GM08714 (cell line): ENCODE measurements around the gene ADAMTS12.
"Not testable (repeated sequence)": the region's sequence is repeated elsewhere in the genome, so short reads cannot be mapped to it uniquely, and the experiment has no call there.

Experiments used
- H3K4me3 ChIP-seq: fragments of 200-500 bp; sonication (Bioruptor generic); 2 replicates; pipeline ENCODE4 v1.5.1; 2014; ENCODE audit warnings: mild to moderate bottlenecking, low read length, inconsistent platforms
- ZNF274 ChIP-seq: IDR thresholded peaks from 2 replicates; pipeline ENCODE4 v1.6.1; 2012; ENCODE audit warnings: mild to moderate bottlenecking, low read depth, low read length

The ADAMTS12 gene

DNA sequence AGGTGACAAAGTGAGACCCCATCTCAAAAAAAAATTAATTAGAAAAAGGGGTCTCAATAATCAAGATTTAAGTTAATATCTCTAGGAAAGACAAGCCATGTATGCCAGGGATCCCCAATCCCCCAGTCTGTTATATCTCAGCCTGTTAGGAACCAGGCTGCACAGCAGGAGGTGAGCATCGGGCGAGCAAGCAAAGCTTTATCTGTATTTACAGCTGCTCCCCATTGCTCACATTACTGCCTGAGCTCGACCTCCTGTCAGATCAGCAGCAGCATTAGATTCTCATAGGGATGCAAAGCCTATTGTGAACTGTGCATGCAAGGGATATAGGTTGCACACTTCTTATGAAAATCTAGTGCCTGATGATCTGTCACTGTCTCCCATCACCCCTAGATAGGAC, 334.2 kb downstream of the ADAMTS12 start:
- no peak overlapping the region for H3K4me3 ChIP-seq
- TF ChIP-seq ZNF274 = no peak

DNA sequence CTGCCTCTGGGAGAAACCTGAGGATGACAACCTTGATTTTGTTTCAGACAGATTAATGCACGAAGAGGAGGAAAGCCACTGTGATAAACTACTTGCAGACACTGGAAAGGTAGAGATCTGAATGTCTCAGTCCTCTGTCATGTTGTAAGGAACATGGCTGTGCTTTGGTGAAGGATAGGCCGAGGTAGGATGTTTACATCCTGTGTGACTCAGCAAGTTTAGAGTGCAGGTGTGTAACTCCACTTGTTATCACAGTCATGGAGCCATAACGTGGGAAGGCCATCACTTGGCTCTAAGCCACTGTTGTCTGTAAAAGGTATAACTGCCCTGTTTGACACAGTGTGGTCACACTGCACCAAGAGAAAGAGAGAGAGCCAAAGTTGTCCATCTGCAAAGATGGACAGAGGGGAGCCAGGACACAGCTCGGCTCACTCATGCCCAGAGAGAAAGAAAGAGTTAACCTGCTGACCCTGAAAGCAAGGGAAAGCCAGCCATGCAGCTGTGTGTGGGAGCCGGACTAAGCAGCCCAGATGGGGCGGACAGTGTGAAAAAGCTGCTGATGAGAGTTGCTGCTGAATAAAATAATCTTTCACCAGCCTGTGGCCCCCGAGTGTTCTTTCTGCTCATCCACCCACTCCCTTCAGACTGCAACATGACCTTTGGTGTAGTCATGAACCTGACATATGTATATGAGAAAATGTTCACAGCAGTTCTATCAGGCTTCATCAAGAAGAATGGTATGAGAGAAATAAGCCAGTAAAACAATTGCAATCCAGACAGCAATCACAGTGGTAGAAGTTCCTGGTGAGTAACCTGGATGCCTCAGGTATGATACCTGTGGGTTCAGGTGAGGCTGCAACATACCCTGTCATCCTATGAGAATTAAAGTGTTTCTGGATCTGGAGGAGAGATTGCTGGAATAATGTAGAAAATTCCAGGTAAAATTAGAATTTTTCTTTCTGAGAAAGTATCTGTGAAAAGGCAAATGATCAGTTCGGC, 335.2 kb downstream of the ADAMTS12 start:
- no peak overlapping the region for H3K4me3 ChIP-seq
- TF ChIP-seq ZNF274 = no peak

GRCh38 chr5:33549982-33550567, 341.7 kb downstream of the ADAMTS12 start:
- no peak for TF ChIP-seq ZNF274
- no peak overlapping the region for H3K4me3 ChIP-seq

DNA sequence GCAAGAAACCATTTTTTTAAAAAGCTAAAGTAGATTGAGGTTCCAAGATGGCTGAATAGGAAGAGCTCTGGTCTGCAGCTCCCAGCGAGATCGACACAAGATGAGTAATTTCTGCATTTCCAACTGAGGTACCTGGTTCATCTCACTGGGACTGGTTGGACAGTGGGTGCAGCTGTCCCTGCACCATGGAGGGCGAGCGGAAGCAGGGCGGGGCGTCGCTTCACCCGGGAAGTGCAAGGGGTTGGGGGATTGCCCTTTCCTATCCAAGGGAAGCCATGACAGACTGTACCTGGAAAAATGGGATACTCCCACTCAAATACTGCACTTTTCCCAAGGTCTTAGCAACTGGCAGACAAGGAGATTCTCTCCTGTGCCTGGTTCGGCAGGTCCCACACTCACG, 352.0 kb downstream of the ADAMTS12 start:
- H3K4me3 ChIP-seq = not testable (repeated sequence)

DNA sequence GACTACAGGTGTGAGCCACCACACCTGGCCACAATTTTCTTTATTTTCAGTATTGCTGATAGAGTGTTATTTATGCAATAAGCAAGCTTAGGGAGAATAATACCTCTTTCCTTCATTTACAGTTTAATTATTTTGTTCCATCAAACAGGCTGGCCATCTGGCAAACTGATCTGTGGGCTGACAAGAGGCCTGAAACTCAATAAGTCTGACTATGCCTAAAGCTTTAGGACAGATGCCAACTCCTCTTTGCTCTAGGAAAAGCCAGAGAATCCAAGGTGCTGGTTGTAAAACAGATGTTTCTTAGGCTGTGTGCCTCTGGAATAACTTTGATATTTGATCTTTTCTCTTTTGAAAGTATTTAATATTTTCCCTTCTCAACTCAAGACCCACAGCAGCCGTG, 352.6 kb downstream of the ADAMTS12 start:
- no peak for TF ChIP-seq ZNF274
- no peak overlapping the region for H3K4me3 ChIP-seq

- no peak for TF ChIP-seq ZNF274
- H3K4me3 ChIP-seq = no peak overlapping the region
These were observed 353.6 kb downstream of the ADAMTS12 start for GRCh38 chr5:33538201-33538600.

DNA sequence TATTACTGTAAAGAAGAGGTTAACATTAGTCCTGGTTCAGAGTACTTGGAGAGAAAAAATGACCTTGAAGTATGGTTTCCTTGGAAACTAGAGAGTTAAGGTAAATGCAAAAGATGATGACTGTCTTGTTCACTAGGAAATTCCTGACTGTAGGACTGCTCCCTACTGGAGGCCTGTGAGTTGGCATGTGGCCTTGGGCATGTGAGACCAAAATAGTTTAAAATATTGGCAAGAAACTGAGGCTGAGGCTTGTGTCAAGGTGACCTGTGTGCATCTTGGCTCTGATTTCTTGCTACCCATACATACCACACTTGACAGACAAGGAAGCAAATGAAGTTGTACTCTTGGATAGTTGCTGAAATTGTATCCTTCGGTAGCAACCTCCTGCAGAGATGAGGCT, 354.6 kb downstream of the ADAMTS12 start:
- TF ChIP-seq ZNF274 = no peak
- no peak overlapping the region for H3K4me3 ChIP-seq

- no peak overlapping the region for H3K4me3 ChIP-seq
- no peak for TF ChIP-seq ZNF274
These were observed 355.0 kb downstream of the ADAMTS12 start for GRCh38 chr5:33536802-33537201.

GRCh38 chr5:33531824-33532223, 360.0 kb downstream of the ADAMTS12 start:
- H3K4me3 ChIP-seq = no peak overlapping the region
- no peak for TF ChIP-seq ZNF274

DNA sequence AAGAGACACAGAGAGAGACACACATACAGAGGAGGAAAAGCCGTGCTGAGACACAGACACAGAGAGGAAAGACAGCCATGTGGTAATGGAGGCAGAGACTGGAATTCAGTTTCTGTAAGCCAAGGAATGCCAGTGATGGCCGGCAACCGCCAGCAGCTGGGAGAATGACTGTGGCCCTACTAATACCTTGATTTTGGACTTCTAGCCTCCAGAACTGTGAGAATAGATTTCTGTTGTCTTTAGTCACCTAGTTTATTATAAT, 360.8 kb downstream of the ADAMTS12 start:
- no peak overlapping the region for H3K4me3 ChIP-seq
- TF ChIP-seq ZNF274 = no peak

DNA sequence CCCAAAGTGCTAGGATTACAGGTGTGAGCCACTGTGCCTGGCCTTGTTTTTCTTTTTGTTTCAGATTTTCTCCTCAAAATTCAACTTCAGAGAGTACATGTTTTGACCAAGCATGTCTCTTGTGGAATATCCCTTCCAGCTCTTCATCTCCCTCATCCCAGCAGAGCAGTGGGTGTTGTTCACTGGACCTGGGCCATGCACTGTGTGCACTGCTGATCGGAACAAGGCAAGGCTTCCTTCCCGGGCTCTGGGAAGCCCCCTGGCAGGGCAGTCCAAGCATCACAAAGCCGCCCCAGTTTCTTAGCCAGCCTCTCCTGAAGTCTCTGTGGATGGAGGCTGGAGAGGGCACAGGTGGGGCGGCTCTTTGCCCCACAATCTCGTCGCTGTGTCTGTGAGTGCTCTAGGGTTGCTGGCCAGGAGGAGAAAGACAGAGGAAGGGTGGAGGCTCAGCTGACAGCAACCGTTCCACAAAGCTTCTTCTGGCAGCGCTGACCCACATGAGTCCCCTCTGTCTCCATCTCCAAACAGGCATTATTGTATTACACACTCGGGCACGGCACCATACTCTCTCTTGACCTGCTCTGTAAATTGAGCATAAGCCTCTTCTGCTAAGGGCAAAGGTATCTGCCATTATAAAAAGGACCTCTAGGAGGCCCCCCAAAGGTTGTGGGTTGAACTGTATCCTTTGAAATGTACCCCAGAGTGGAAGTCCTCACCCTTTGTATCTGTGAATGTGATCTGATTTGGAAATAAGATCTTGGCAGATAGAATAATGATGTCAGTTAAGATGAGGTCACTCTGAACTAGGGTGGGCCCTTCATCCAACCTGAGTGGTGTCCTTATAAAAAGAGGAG, 361.4 kb downstream of the ADAMTS12 start:
- no peak for TF ChIP-seq ZNF274
- H3K4me3 ChIP-seq = no peak overlapping the region

GRCh38 chr5:33527696-33528095, 364.1 kb downstream of the ADAMTS12 start:
- no peak for TF ChIP-seq ZNF274
- no peak overlapping the region for H3K4me3 ChIP-seq

DNA sequence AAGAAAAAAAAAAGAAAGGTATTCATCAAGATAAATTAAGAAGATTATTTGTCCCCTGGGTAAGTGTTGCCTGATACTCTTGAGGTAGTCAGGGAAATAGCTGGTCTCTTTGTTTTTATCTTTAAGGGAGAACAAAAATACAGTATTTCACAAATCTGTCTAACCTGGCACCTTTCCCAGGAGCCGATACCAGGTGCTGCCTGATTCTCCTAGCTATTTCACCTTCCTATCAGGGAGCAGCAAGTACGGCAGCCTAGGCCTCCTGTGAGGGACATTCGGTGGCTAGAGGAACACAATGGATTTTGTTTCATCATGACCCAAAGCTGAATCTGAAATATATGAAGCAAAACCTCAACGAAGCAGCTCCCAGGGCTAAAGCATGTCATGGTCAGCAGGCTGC, 365.0 kb downstream of the ADAMTS12 start:
- H3K4me3 ChIP-seq = no peak overlapping the region
- TF ChIP-seq ZNF274 = no peak

DNA sequence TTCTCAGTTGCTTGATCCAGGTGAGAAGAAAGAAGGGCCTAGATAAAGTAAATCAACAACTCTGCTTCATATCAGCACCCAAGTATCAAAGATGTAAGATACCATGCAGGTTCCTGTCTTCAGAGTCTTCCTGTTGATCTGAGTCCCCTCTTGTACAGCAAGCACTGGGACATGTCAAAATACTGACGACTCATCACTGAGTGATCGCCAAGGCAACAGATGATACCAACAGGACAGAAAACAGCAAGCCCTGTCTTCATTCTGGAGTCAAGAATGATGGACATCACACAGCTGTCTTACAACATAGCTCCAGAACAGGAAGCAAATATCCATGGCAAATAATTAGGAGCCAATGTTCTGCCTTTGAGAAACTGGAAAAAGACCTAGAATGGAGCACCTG, 367.3 kb downstream of the ADAMTS12 start:
- TF ChIP-seq ZNF274 = no peak
- no peak overlapping the region for H3K4me3 ChIP-seq

DNA sequence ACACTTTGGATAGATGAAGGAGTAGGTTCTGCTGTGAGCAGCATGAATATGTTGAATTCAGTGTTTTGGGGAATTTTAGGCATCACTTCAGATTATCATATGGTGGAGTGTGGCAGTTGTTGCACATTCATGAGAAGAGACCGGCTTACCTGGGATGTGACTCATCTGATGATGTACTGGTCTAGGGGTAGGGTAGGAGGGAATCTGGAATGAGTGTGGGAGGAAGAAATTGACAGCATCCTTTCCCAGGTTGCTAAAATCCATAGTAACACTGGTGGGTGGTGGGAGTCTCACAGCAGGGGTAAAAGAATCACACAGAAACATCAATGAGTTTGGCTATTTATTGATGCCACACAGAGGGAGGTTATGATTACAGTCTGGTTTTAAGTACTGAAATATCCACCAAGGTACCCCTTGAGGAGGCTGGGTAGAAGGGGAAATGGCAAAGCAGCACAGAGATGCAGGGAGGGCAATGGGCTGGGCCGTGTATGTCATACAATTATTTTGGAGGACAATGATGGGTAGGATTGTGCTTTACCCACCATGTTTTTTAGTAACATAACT, 368.5 kb downstream of the ADAMTS12 start:
- H3K4me3 ChIP-seq = no peak overlapping the region
- no peak for TF ChIP-seq ZNF274
